ENCODE results near the gene TREML2.
A peak's percentile ranks its signal among the peaks of the same experiment; 100 is the strongest.

TREML2 gene

GRCh38 chr6:41157323-41157722, 43.6 kb downstream of the TREML2 start:
- Mint-ChIP-seq H3K27ac (no peak overlapping the region), H3K9me3 (no peaks in the 10 kb centered on the region), H3K4me3 (no peak overlapping the region), H3K36me3 (no peaks in the 10 kb centered on the region), H3K27me3 (peaks cover 65% of the 10 kb centered on the region), H3K4me1 (peaks cover 3% of the 10 kb centered on the region)
- no peak for DNase-seq
- CTCF ChIA-PET: no interaction called here

- Mint-ChIP-seq H3K27me3 (peaks cover 59% of the 10 kb centered on the region), H3K4me1 (peaks cover 5% of the 10 kb centered on the region), H3K9me3 (no peaks in the 10 kb centered on the region), H3K36me3 (no peaks in the 10 kb centered on the region), H3K4me3 (no peak overlapping the region), H3K27ac (no peak overlapping the region)
- DNase-seq: no peak
- CTCF ChIA-PET: no interaction called here
Observed at GRCh38 chr6:41156771-41157170, 44.2 kb downstream of the TREML2 start.

- Mint-ChIP-seq H3K27me3 (peaks cover 59% of the 10 kb centered on the region), H3K36me3 (no peaks in the 10 kb centered on the region), H3K9me3 (no peaks in the 10 kb centered on the region), H3K27ac (no peak overlapping the region), H3K4me1 (peaks cover 12% of the 10 kb centered on the region), H3K4me3 (no peak overlapping the region)
- no peak for DNase-seq
- CTCF ChIA-PET: no interaction called here
Observed at GRCh38 chr6:41156001-41156400, 44.9 kb downstream of the TREML2 start.

- Mint-ChIP-seq H3K9me3 (no peaks in the 10 kb centered on the region), H3K4me1 (peaks cover 12% of the 10 kb centered on the region), H3K27me3 (peaks cover 61% of the 10 kb centered on the region), H3K36me3 (no peaks in the 10 kb centered on the region), H3K27ac (peak overlapping the region; percentile 19), H3K4me3 (no peak overlapping the region)
- DNase-seq: no peak
- CTCF ChIA-PET: no interaction called here
Observed at GRCh38 chr6:41155132-41155805, 45.7 kb downstream of the TREML2 start.

GRCh38 chr6:41153992-41154625, 46.8 kb downstream of the TREML2 start, which contains the start of gene TREML1:
TREML1 (minus strand) TSS chr6:41154347; CDS start chr6:41154288, 59 bp downstream.
- Mint-ChIP-seq H3K27me3 (peaks cover 53% of the 10 kb centered on the region), H3K27ac (no peak within 1 kb of the TSS), H3K4me1 (peaks cover 12% of the 10 kb centered on the region), H3K36me3 (no peaks in the 10 kb centered on the region), H3K9me3 (no peaks in the 10 kb centered on the region), H3K4me3 (no peak within 1 kb of the TSS)
- CTCF ChIA-PET: interaction anchor here (1.0 kb wide), 1 partner anchor 20 kb away, joined by 3 read pairs; no protein-coding TSS in a partner anchor
- DNase-seq: no peak

- CTCF ChIA-PET: interaction anchor here (1.0 to 1.1 kb wide), 2 partner anchors 21 to 167 kb away, joined by 3 read pairs; no protein-coding TSS in a partner anchor
- H3K27ac Mint-ChIP-seq: no peak overlapping the region
- peaks cover 3% of the 10 kb centered on the region for H3K36me3 Mint-ChIP-seq
- no peak overlapping the region for H3K4me3 Mint-ChIP-seq
- H3K27me3 Mint-ChIP-seq: peaks cover 47% of the 10 kb centered on the region
- H3K9me3 Mint-ChIP-seq: no peaks in the 10 kb centered on the region
- DNase-seq: no peak
- H3K4me1 Mint-ChIP-seq: peaks cover 18% of the 10 kb centered on the region
Observed at GRCh38 chr6:41153451-41153850, 47.5 kb downstream of the TREML2 start.

GRCh38 chr6:41150671-41151070, 50.3 kb downstream of the TREML2 start:
- Mint-ChIP-seq H3K27me3 (peaks cover 22% of the 10 kb centered on the region), H3K4me3 (no peak overlapping the region), H3K9me3 (no peaks in the 10 kb centered on the region), H3K27ac (no peak overlapping the region), H3K36me3 (peaks cover 5% of the 10 kb centered on the region), H3K4me1 (peaks cover 36% of the 10 kb centered on the region)
- DNase-seq: no peak
- CTCF ChIA-PET: no interaction called here

GRCh38 chr6:41147917-41148316, 53.0 kb downstream of the TREML2 start:
- H3K27ac Mint-ChIP-seq: peak overlapping the region; percentile 64

More at GRCh38 chr6:41147917-41148316, 53.0 kb downstream of the TREML2 start:
- CTCF ChIA-PET: no interaction called here
- Mint-ChIP-seq H3K4me1 (peaks cover 32% of the 10 kb centered on the region), H3K36me3 (peaks cover 6% of the 10 kb centered on the region), H3K4me3 (peak overlapping the region; percentile 40), H3K9me3 (no peaks in the 10 kb centered on the region), H3K27me3 (peaks cover 4% of the 10 kb centered on the region)
- no peak for DNase-seq
